Endothelial cell of hepatic sinusoid (primary cell): Measurements from ENCODE around the gene ITGB2.
"Not testable (repeated sequence)": the region's sequence is repeated elsewhere in the genome, so short reads cannot be mapped to it uniquely, and the experiment has no call there.

ENCODE experiments used
- in situ Hi-C: cut with HindIII; loops from 2 replicates; pipeline ENCODE4 v1.10.0; 2017; ENCODE audit warnings: low sequenced_read_pairs

ITGB2 gene

DNA sequence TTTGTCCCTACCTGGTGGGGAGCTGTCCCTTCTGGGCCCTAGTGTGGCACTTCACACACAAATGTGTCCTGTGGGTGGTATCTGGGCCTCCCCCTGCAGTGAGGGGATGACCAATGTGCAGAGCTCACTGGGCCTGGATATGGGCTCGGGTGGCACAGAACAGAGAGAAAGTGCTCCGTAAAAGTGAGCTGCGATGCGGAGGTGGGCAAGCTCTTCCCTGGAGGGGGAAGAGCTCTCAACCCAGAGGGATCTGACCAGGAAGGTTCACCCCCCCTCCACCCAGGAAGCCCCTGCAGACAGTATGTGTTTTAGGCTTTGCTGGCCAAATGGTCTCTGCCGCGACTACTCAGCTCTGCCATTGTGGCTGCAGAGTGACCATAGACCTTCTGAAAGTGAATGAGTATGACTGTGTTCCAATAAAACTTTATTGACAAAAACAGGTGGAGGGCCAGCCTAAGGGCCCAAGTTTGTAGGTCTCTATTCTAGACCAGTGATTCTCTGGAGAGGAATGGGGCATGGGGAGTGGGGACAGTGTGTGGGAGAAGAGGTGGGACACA lies 8.6 kb upstream of the ITGB2 start:
- in situ Hi-C loops: no loop called here

GRCh38 chr21:44928500-44929241 lies 8.0 kb upstream of the ITGB2 start:
- in situ Hi-C loops: not testable (repeated sequence)

GRCh38 chr21:44927587-44928461 lies 7.1 kb upstream of the ITGB2 start:
- in situ Hi-C loops: no loop called here

- in situ Hi-C loops: no loop called here
Measured at GRCh38 chr21:44927259-44927586, 6.5 kb upstream of the ITGB2 start.

GRCh38 chr21:44926331-44927101 lies 5.8 kb upstream of the ITGB2 start:
- in situ Hi-C loops: no loop called here

- in situ Hi-C loops: no loop called here
Measured at GRCh38 chr21:44925378-44925755, 4.7 kb upstream of the ITGB2 start.

GRCh38 chr21:44924606-44925377 lies 4.1 kb upstream of the ITGB2 start:
- in situ Hi-C loops: no loop called here

DNA sequence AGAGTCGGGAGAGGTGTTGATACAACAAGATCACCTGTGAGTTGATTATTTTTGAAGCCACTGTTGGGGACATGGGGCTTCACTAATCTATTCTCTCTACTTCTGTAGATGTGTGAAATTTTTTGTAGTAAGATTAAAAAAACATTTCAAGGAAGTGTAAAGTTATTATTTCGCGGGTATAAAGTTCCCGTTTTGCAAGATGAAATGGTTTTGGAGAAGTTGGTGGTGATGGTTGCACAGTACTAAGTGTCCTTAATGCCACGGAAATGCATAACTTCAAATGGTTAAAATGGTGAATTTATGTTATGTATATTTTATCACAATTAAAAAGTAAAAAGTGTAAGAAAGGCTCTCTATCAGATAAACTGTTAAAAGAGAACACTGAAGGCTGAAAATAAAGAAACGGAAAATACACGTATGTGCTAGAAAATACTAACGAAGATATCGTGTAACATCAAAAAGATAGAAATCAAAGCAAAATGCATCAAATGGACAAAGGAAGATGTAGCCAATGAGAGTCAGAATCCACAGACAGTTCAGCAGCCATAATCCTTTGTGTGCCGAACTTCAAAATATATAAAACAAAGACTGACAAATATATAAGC lies 2.9 kb upstream of the ITGB2 start:
- in situ Hi-C loops: no loop called here

DNA sequence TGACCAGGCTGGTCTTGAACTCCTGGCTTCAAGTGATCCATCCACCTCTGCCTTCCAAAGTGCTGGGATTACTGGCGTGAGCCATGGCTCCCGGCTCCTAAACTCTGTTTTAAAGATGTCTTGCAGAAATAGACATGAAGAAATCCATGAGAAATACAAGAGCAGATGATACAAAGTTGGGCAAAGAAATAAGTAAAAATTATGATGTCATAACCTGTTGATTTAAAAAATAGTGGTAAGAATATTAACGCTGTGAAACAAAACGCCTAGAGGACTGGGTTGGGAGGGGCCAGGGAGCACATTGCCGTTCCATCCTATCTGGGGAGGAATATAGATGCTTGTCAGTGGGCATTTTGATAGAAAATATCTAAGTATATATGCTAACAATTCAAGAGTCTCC lies 1.2 kb upstream of the ITGB2 start:
- in situ Hi-C loops: no loop called here

DNA sequence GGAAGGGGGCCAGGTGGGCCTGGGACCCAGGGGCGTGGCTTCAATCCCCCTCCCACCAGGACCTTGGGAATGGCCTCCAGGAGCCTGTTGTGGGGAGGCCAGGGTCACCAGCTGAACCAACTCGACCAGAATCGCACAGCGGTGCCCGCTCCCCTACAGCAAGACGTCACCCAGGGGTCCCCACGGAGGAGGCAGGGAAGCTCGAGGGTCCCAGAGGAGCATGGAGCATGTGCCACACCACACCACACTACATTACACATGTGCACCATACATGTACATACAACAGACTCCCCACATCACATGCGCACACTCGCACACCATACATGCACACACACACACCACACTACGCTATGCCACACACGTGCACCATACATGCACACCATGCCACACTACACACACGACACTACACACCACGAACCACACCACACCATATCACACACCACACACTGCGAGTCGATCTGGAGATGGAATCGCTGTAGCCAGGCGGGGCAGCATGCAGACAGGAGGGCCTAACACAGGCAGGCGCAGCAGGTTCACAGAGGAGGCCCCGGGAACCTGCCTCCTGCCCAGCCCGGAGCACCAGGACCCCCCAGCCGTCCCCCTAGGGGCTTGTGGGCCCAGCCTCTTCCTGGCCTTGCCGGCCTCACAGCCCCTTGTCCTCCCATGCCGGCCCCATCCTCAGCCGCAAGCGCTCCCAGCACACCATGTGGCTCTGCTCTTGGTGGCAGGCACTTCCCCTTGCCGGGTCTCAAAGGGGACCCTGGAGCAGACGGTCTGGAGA lies 596 bp downstream of the ITGB2 start:
- in situ Hi-C loops: no loop called here

GRCh38 chr21:44919111-44919912 lies 1.4 kb downstream of the ITGB2 start:
- in situ Hi-C loops: no loop called here

- in situ Hi-C loops: no loop called here
Measured at GRCh38 chr21:44918581-44919033, 2.1 kb downstream of the ITGB2 start.

- in situ Hi-C loops: no loop called here
Measured at GRCh38 chr21:44918107-44918470, 2.6 kb downstream of the ITGB2 start.

GRCh38 chr21:44917446-44918106 lies 3.1 kb downstream of the ITGB2 start:
- in situ Hi-C loops: no loop called here

GRCh38 chr21:44916965-44917364 lies 3.7 kb downstream of the ITGB2 start:
- in situ Hi-C loops: no loop called here

- in situ Hi-C loops: no loop called here
Measured at GRCh38 chr21:44914176-44914874, 6.4 kb downstream of the ITGB2 start.

DNA sequence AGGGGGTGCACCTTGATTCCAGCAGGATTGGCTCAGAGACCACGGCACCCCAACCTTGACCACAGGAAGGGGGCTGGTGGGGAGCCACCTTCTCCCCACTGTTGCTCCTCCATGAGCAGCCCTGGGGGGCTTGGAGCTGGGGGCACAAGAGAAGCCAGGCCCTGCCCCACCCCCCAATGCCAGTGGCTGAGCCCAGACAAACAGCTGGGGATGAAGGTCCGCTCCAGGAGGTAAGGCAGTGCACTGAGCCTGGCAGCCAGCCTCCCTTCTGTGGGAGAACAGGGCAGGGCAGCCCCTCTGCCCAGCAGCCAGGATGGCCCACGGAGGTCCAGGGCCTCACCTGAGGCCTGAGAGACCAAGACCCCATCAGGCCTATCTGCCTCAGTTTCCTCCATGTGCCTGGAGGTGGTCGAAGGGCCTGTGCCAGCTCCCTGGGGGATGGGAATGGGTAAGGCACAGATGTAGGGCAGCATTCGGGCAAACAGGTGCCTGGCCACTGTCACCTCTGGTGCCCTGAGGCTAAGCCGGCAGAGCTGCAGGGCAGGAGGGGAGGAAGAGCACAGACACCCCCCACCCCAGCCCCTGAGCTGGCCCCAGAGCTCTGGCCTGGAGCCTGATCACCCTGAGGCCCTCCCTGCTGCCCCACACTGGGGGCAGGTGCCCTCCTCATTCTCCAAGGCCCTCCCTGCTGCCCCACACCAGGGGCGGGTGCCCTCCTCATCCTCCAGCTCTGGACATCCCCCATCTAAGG lies 7.1 kb downstream of the ITGB2 start:
- in situ Hi-C loops: no loop called here
